HG02938 (cell line): ENCODE data around the gene ABITRAM.
"Not testable (repeated sequence)": the region's sequence is repeated elsewhere in the genome, so short reads cannot be mapped to it uniquely, and the experiment has no call there.

Experiments
- ATAC-seq: cut with Tn5 transposase; IDR thresholded peaks from one replicate; pipeline ENCODE4 v1.9.1; 2021; ENCODE audit warnings: mild to moderate bottlenecking, moderate library complexity; ENCODE audit not compliant: unreplicated experiment

ABITRAM gene

GRCh38 chr9:108924466-108924865 is 9.7 kb upstream of the ABITRAM start:
- no peak for ATAC-seq

- ATAC-seq: no peak
These were observed 5.8 kb upstream of the ABITRAM start for GRCh38 chr9:108928386-108928785.

- ATAC-seq: no peak
These were observed 926 bp upstream of the ABITRAM start for GRCh38 chr9:108933231-108933717.

- ATAC-seq: peak; percentile 81
These were observed 380 bp upstream of the ABITRAM start, which contains the start of gene ELP1 for GRCh38 chr9:108933718-108934322. ELP1 (minus strand) TSS chr9:108934124; CDS start chr9:108931146, 2,978 bp downstream.

- ATAC-seq: no peak
These were observed 3.5 kb downstream of the ABITRAM start for GRCh38 chr9:108937561-108938305.

- ATAC-seq: no peak
These were observed 5.8 kb downstream of the ABITRAM start for GRCh38 chr9:108939975-108940374.

- ATAC-seq: no peak
These were observed 16.0 kb downstream of the ABITRAM start for GRCh38 chr9:108950168-108950567.

GRCh38 chr9:108951578-108951977 is 17.4 kb downstream of the ABITRAM start:
- ATAC-seq: no peak

DNA sequence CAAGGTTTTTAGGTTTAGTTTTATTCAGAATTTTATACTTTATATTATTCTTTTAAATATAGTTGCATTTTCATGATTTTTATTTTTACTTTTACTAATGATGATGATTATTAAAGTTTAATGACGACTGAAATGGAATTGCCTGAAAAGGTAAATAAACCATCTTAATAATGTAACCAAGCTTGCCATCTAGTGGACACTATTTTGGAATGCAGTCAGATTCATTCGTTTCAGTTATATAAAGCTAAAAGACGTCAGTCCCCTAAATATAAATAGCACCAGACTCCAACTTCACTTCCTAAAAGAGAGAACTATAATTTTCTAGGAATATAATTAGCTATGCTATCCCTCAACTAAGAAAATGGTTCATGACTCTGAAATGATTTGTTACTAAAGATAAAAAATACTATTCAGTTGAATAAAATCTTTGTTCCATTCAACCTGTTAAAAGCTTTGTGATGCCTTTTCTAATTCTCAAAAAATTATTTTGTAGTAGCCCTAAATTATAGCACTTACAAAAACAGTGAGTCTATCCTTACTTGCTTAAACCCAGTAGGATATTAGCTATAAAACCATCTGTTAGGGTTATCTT is 19.9 kb downstream of the ABITRAM start:
- no peak for ATAC-seq

DNA sequence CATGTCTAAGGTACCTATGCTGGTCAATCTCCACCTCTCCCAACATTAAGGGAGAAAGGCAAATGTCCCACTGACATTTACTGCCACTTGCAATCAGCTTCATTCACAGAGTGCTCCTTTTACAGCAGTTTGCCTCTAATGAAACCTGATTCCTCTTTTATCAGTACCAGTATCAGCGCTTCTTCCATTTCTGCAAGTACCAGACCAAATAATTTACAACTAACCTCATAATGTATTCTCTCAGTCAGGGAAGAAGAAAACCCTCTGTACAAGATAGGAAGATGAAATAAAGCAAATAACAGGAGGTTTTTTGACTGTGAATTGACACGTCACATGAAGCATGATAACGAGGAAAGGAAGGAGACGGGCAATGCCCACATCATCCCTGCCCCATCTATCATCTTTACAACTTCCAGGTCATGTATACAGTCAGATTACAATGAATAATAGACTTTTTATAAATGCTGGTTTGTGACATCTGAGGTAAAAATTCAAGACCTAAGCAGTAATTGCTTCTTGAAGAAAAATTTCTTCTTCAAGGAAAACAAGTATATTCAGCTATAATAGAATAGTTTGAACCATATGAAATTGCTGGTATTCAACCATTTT is 21.9 kb downstream of the ABITRAM start:
- no peak for ATAC-seq

- no peak for ATAC-seq
These were observed 22.4 kb downstream of the ABITRAM start for GRCh38 chr9:108956631-108957026.

- no peak for ATAC-seq
These were observed 26.1 kb downstream of the ABITRAM start for GRCh38 chr9:108960331-108960730.

GRCh38 chr9:108961151-108961550 is 27.0 kb downstream of the ABITRAM start:
- ATAC-seq: no peak

- ATAC-seq: no peak
These were observed 29.4 kb downstream of the ABITRAM start for GRCh38 chr9:108963459-108964143.

- ATAC-seq: no peak
These were observed 33.7 kb downstream of the ABITRAM start for GRCh38 chr9:108967916-108968315.

GRCh38 chr9:108971392-108971791 is 37.2 kb downstream of the ABITRAM start:
- not testable (repeated sequence) for ATAC-seq

GRCh38 chr9:108972186-108972585 is 38.0 kb downstream of the ABITRAM start:
- no peak for ATAC-seq

DNA sequence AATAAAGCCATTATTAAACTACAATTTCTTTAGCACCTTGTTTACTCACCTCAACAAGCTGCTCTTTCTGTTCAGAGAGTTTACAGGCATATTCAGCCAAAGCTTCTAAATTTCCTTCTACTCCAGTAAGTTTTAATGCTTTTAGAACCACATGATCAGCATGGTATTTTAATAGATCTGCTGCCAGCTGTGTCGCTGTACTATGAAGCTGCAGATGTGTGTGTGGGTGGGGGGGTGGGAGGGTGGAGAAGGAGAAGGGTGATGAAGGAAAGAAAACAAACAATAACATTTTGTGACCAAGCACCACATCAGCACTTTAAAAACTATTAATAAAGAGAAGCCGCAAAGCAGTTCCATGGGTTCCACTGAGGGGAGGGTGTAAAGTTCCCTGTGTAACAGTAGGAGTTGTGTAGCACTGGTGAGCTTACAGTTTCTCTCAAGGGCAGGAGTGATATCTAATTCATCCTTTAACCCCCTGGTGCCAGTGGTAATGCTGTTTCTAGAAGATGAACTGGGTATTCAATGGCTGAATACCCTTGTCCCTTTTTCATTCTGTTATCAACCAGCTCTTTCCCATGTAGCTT is 38.5 kb downstream of the ABITRAM start:
- ATAC-seq: no peak

DNA sequence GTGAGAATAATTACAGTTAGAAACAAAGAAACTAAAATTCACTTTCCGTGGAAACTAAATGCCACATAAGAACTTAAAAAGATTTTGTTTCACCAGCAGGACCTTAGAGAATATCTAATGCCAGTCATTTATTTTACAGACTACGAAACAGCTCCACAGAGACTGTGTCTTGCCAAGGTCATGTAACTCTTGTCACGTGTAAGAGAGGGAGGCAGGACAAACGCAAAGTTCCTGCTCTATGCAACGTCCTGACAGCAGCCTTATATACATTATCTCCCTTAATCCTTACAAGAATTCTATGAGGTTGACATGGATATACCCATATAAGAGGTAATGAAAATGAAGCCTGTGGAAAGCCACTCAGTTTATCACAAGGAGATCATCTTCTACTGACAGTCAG is 39.7 kb downstream of the ABITRAM start:
- no peak for ATAC-seq

DNA sequence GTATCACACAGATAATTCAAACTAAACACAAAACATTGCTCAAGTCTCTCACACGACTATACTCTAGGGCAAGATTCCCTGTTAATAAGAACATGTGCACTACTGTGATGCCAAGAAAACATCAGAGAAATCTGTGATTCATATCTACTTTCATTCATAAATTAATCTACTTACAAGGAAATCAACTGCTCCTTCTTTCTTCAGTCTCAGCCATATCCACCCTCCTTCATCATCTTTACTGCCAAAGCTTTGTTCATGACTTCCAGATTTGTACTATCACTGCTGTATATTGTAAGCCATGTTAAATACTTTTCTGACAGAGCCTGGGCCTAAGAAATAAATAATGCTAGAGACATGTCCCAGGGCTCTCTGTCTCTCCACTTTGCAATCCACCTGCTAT is 44.0 kb downstream of the ABITRAM start:
- ATAC-seq: no peak

DNA sequence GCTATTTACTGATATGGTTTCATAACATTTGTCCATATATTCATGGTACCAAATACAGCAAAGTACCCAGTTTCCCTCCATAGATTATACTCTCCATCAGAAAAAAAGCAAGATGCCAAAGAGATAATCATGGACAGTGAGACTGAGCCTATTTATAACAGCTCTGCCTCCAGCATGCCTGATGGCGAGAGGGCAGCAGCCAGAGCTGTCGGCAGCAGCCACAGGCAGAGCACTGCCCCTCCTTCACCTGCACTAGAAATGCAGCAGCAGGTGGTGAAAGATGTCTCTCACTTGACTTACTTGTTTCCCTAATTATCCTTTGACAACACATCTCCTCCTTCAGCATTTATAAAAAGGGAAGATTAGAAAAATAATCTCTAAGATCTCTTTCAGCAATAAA is 46.7 kb downstream of the ABITRAM start:
- no peak for ATAC-seq
